DMS153 treated with DMSO at 0.1 percent for 48 hours (cell line): ENCODE results near the gene ADGRF5.
"Not testable (repeated sequence)": the region's sequence is repeated elsewhere in the genome, so short reads cannot be mapped to it uniquely, and the experiment has no call there.

Experiments used
- DNase-seq: peaks from one replicate; lab custom pipeline; 2025; ENCODE audit not compliant: unreplicated experiment; lab: John Stamatoyannopoulos, UW

The ADGRF5 gene

GRCh38 chr6:46834257-46834916, 87.4 kb downstream of the ADGRF5 start:
- not testable (repeated sequence) for DNase-seq

GRCh38 chr6:46832816-46833215, 88.9 kb downstream of the ADGRF5 start:
- no peak for DNase-seq

GRCh38 chr6:46828939-46829338, 92.8 kb downstream of the ADGRF5 start:
- DNase-seq: no peak

- DNase-seq: no peak
Observed at GRCh38 chr6:46821458-46821881, 100.3 kb downstream of the ADGRF5 start.

GRCh38 chr6:46819561-46819960, 102.2 kb downstream of the ADGRF5 start:
- DNase-seq: no peak

- DNase-seq: no peak
Observed at GRCh38 chr6:46816626-46817025, 105.1 kb downstream of the ADGRF5 start.

GRCh38 chr6:46815130-46815529, 106.6 kb downstream of the ADGRF5 start:
- DNase-seq: no peak

GRCh38 chr6:46808806-46809205, 112.9 kb downstream of the ADGRF5 start:
- DNase-seq: no peak
